ENCODE measurements around the gene ANKRD66. TPM values are rescaled to one million over a fixed set of nuclear protein-coding genes. Genes with fewer than 3 reads are reported as not detected.

ANKRD66 gene
- total RNA-seq, 1 experiment from 2014 or later, result not detected

DNA sequence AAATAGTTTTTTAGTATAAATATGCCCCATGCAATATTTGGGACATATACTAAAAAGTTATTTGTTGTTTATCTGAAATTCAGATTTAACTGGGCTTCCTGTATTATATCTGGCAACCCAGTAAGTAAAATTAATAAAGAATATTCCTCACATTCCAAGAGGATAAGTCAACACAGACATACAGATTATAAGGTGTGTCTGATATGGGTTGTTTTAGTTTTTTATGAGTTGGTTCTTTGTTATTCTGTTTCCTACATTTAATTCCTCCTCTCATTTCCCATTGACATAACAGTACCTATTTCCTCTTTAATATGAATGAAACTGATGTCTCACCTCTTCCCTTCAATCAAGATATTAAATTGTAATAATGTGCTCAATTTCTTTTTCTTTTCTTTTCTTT, 9.8 kb upstream of the ANKRD66 start:
- POLR2A ChIA-PET, result no interaction called here
- Histone ChIP-seq H3K4me2 (ENCODE audit: low read length) (peak overlapping the region; percentile 98; the same call in 1 of the 2 replicates), H2AFZ (ENCODE audit: low read depth, low read length, poor library complexity, severe bottlenecking) (peak overlapping the region; percentile 99), H3K9me2 (ENCODE audit: insufficient read depth) (no peaks in the 10 kb centered on the region), H3K27me3 (ENCODE audit: insufficient read depth, low read length) (no peaks in the 10 kb centered on the region), H4K20me1 (ENCODE audit: insufficient read depth) (no peaks in the 10 kb centered on the region), H3K36me3 (ENCODE audit: control insufficient read depth in 1 of 2, insufficient read depth in 2 of 2, low read length in 2 of 2) (no peaks in the 10 kb centered on the region), H3K9me3 (ENCODE audit: control insufficient read depth in 1 of 2, insufficient read depth in 1 of 2, low read depth in 1 of 2, low read length in 2 of 2) (no peaks in the 10 kb centered on the region), H3K79me2 (ENCODE audit: insufficient read depth, low read length) (no peaks in the 10 kb centered on the region), H3K4me3 (replicated peaks in 1 of 2; ENCODE audit: low read depth in 1 of 2, low read length in 2 of 2) (no peak overlapping the region), H3K27ac (ENCODE audit: low read depth, low read length) (no peak overlapping the region), H3K9ac (ENCODE audit: low read length) (no peak overlapping the region), H3K4me1 (ENCODE audit: control insufficient read depth in 1 of 2, insufficient read depth in 2 of 2, low read length in 2 of 2) (peaks cover 16 to 32% of the 10 kb centered on the region in 2 experiments)
- CTCF ChIA-PET, result no interaction called here
- intact Hi-C loops (cut with micrococcal nuclease), result loop anchor here (10.0 kb wide), 1 partner anchor 308 kb away; the partner anchor contains the start of gene ADGRF1
- DNase-seq (ENCODE audit: low read depth, low spot score), result no peak
- no peak for ATAC-seq
- BruUV-seq (replicated peaks), result no TSS peak
- TF ChIP-seq, protein P1, sequence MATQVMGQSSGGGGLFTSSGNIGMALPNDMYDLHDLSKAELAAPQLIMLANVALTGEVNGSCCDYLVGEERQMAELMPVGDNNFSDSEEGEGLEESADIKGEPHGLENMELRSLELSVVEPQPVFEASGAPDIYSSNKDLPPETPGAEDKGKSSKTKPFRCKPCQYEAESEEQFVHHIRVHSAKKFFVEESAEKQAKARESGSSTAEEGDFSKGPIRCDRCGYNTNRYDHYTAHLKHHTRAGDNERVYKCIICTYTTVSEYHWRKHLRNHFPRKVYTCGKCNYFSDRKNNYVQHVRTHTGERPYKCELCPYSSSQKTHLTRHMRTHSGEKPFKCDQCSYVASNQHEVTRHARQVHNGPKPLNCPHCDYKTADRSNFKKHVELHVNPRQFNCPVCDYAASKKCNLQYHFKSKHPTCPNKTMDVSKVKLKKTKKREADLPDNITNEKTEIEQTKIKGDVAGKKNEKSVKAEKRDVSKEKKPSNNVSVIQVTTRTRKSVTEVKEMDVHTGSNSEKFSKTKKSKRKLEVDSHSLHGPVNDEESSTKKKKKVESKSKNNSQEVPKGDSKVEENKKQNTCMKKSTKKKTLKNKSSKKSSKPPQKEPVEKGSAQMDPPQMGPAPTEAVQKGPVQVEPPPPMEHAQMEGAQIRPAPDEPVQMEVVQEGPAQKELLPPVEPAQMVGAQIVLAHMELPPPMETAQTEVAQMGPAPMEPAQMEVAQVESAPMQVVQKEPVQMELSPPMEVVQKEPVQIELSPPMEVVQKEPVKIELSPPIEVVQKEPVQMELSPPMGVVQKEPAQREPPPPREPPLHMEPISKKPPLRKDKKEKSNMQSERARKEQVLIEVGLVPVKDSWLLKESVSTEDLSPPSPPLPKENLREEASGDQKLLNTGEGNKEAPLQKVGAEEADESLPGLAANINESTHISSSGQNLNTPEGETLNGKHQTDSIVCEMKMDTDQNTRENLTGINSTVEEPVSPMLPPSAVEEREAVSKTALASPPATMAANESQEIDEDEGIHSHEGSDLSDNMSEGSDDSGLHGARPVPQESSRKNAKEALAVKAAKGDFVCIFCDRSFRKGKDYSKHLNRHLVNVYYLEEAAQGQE (IDR thresholded peaks at IDR 0.05; ENCODE audit: low read depth), result no peak
- RAD21 ChIA-PET (ENCODE audit: low non-redundant PET in 1 of 2, low total read pairs in 2 of 2, uncharacterized antibody in 2 of 2, unreplicated experiment in 2 of 2), result no interaction called here

DNA sequence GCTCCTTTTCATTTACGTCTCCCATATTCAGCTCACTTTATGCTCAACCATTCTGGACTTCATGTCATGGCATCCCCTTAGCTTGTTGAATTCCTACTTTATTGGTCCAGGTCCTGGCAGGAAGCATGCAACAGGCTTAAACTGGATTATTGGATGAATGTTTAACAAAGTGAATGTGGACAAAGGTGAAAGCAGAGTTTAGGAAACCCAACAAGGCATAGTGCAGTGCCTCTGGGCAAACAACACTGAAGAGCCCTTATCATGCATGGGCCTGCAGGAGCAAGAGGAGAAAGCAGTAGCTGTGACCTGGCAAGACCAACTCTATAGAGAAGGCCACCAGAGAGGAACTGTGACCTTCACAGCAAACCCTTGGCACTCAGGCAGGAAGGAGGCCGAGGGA, 5.3 kb upstream of the ANKRD66 start:
- ChIA-PET POLR2A (no interaction called here), CTCF (no interaction called here), RAD21 (ENCODE audit: low non-redundant PET in 1 of 2, low total read pairs in 2 of 2, uncharacterized antibody in 2 of 2, unreplicated experiment in 2 of 2) (no interaction called here)
- no peak for DNase-seq (ENCODE audit: low read depth, low spot score)
- Histone ChIP-seq H3K4me3 (replicated peaks in 1 of 2; ENCODE audit: low read depth in 1 of 2, low read length in 2 of 2) (no peak overlapping the region), H3K27me3 (ENCODE audit: insufficient read depth, low read length) (no peaks in the 10 kb centered on the region), H3K36me3 (ENCODE audit: control insufficient read depth in 1 of 2, insufficient read depth in 2 of 2, low read length in 2 of 2) (no peaks in the 10 kb centered on the region), H3K9me2 (ENCODE audit: insufficient read depth) (no peaks in the 10 kb centered on the region), H2AFZ (ENCODE audit: low read depth, low read length, poor library complexity, severe bottlenecking) (no peak overlapping the region), H3K9ac (ENCODE audit: low read length) (no peak overlapping the region), H3K79me2 (ENCODE audit: insufficient read depth, low read length) (no peaks in the 10 kb centered on the region), H4K20me1 (ENCODE audit: insufficient read depth) (no peaks in the 10 kb centered on the region), H3K9me3 (ENCODE audit: control insufficient read depth in 1 of 2, insufficient read depth in 1 of 2, low read depth in 1 of 2, low read length in 2 of 2) (no peaks in the 10 kb centered on the region), H3K4me1 (ENCODE audit: control insufficient read depth in 1 of 2, insufficient read depth in 2 of 2, low read length in 2 of 2) (peaks cover under 1 to 8% of the 10 kb centered on the region in 2 experiments; a peak in 3 of 4 replicates), H3K4me2 (ENCODE audit: low read length) (no peak overlapping the region), H3K27ac (ENCODE audit: low read depth, low read length) (no peak overlapping the region)
- no TSS peak for BruUV-seq (replicated peaks)
- intact Hi-C loops (cut with micrococcal nuclease), result no loop called here
- no peak for ATAC-seq
- TF ChIP-seq, protein P2, sequence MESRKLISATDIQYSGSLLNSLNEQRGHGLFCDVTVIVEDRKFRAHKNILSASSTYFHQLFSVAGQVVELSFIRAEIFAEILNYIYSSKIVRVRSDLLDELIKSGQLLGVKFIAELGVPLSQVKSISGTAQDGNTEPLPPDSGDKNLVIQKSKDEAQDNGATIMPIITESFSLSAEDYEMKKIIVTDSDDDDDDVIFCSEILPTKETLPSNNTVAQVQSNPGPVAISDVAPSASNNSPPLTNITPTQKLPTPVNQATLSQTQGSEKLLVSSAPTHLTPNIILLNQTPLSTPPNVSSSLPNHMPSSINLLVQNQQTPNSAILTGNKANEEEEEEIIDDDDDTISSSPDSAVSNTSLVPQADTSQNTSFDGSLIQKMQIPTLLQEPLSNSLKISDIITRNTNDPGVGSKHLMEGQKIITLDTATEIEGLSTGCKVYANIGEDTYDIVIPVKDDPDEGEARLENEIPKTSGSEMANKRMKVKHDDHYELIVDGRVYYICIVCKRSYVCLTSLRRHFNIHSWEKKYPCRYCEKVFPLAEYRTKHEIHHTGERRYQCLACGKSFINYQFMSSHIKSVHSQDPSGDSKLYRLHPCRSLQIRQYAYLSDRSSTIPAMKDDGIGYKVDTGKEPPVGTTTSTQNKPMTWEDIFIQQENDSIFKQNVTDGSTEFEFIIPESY (IDR thresholded peaks at IDR 0.05; ENCODE audit: extremely low read depth, insufficient replicate concordance, low read length), result no peak
- TF ChIP-seq SP1 (IDR thresholded peaks at IDR 0.05; ENCODE audit: low read depth), result no peak
- no peak for TF ChIP-seq TCF7L2 (IDR thresholded peaks at IDR 0.05; ENCODE audit: borderline replicate concordance, extremely low read depth, insufficient read depth, insufficient read length)
- no peak for TF ChIP-seq CBX3 (IDR thresholded peaks at IDR 0.05; ENCODE audit: low read depth)
- no peak for TF ChIP-seq ELF1 (IDR thresholded peaks at IDR 0.05; ENCODE audit: borderline replicate concordance, low read depth)
- TF ChIP-seq EZH2 (IDR thresholded peaks at IDR 0.05), result no peak
- no peak for TF ChIP-seq CEBPB (IDR thresholded peaks at IDR 0.05; ENCODE audit: low read depth)
- TF ChIP-seq SIN3A (IDR thresholded peaks at IDR 0.05; ENCODE audit: low read depth), result no peak
- no peak for TF ChIP-seq ZFX (IDR thresholded peaks at IDR 0.05)
